ENCODE measurements around the gene LSS.

DNA sequence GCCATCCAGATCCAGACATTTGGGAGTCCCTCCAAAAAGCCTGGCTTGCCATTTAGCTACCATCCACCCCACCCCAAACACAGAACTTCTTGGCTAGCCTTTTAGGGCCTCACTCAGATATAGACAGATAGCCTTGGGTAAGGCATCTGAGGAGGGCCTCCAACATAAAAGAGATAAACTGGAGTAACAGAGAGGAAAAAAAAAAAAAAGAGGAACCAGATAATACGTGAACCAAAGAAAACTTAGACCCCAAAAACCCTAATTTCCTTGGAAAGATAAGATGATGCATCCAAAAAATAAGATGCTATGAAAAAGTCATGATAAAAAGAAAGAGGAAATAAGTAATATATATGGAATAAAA is 19.8 kb upstream of the LSS start:
- TF ChIP-seq, protein P1, sequence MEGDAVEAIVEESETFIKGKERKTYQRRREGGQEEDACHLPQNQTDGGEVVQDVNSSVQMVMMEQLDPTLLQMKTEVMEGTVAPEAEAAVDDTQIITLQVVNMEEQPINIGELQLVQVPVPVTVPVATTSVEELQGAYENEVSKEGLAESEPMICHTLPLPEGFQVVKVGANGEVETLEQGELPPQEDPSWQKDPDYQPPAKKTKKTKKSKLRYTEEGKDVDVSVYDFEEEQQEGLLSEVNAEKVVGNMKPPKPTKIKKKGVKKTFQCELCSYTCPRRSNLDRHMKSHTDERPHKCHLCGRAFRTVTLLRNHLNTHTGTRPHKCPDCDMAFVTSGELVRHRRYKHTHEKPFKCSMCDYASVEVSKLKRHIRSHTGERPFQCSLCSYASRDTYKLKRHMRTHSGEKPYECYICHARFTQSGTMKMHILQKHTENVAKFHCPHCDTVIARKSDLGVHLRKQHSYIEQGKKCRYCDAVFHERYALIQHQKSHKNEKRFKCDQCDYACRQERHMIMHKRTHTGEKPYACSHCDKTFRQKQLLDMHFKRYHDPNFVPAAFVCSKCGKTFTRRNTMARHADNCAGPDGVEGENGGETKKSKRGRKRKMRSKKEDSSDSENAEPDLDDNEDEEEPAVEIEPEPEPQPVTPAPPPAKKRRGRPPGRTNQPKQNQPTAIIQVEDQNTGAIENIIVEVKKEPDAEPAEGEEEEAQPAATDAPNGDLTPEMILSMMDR (optimal IDR thresholded peaks at IDR 0.05 in 1 of 3, IDR thresholded peaks at IDR 0.05 in 1 of 3, conservative IDR thresholded peaks at IDR 0.05 in 1 of 3; ENCODE audit: extremely low read depth in 1 of 3, insufficient read depth in 2 of 3, low read length in 3 of 3) = no peak
- no peak for TF ChIP-seq EZH2 (IDR thresholded peaks at IDR 0.05; ENCODE audit: low read length)
